ENCODE measurements around the gene LTBP1. TPM values are rescaled to one million over a fixed set of nuclear protein-coding genes. Genes with fewer than 3 reads are reported as not detected.

LTBP1 gene
- total RNA-seq, 1 experiment from 2014 or later, result 10.3 TPM

DNA sequence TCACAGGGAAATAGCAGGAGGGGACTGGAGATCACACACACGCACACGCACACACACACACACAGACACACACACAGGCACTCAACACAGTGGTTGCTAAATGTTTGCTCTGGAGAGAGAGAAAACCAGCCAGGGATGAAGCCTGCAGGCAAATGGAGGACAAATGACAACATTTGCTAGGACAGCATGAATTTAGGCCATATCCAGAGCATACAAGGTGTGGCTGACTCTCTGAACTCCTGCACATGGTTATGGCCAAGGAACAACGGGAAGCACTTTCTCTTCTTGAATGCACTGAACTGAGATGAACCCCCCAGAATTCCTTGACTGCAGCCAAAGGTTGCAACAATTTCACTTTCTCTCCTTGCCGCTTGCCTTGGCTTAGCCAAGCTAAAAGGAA lies 299.7 kb downstream of the LTBP1 start:
- ChIA-PET CTCF (no interaction called here), POLR2A (ENCODE audit: unreplicated experiment) (no interaction called here)
- H3K9me2 ChIP-seq (ENCODE audit: insufficient read depth), result no peaks in the 10 kb centered on the region
- H2AFZ ChIP-seq, result no peak overlapping the region
- no peaks in the 10 kb centered on the region for H3K27me3 ChIP-seq (ENCODE audit: insufficient read depth, low read depth)
- H3K4me1 ChIP-seq (replicated peaks; ENCODE audit: insufficient read depth), result no peaks in the 10 kb centered on the region
- H3K4me3 ChIP-seq, result no peak overlapping the region
- no peaks in the 10 kb centered on the region for H3K79me2 ChIP-seq (ENCODE audit: low read depth)
- no peak for DNase-seq
- no TSS peak for BruUV-seq (replicated peaks)
- no peaks in the 10 kb centered on the region for H3K36me3 ChIP-seq (ENCODE audit: low read depth)
- H3K27ac ChIP-seq, result no peak overlapping the region
- no peaks in the 10 kb centered on the region for H3F3A ChIP-seq (ENCODE audit: insufficient read depth, low read depth)
- H3K4me2 ChIP-seq, result no peak overlapping the region
- H4K20me1 ChIP-seq (ENCODE audit: insufficient read depth), result no peaks in the 10 kb centered on the region
- TF ChIP-seq, protein P1, sequence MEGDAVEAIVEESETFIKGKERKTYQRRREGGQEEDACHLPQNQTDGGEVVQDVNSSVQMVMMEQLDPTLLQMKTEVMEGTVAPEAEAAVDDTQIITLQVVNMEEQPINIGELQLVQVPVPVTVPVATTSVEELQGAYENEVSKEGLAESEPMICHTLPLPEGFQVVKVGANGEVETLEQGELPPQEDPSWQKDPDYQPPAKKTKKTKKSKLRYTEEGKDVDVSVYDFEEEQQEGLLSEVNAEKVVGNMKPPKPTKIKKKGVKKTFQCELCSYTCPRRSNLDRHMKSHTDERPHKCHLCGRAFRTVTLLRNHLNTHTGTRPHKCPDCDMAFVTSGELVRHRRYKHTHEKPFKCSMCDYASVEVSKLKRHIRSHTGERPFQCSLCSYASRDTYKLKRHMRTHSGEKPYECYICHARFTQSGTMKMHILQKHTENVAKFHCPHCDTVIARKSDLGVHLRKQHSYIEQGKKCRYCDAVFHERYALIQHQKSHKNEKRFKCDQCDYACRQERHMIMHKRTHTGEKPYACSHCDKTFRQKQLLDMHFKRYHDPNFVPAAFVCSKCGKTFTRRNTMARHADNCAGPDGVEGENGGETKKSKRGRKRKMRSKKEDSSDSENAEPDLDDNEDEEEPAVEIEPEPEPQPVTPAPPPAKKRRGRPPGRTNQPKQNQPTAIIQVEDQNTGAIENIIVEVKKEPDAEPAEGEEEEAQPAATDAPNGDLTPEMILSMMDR (conservative IDR thresholded peaks at IDR 0.05), result no peak
- TF ChIP-seq EZH2 (IDR thresholded peaks at IDR 0.05; ENCODE audit: low read depth), result no peak
- H3K9me3 ChIP-seq (ENCODE audit: insufficient read depth, low read depth), result no peaks in the 10 kb centered on the region
- intact Hi-C loops (cut with micrococcal nuclease; ENCODE audit: unreplicated experiment), result no loop called here

DNA sequence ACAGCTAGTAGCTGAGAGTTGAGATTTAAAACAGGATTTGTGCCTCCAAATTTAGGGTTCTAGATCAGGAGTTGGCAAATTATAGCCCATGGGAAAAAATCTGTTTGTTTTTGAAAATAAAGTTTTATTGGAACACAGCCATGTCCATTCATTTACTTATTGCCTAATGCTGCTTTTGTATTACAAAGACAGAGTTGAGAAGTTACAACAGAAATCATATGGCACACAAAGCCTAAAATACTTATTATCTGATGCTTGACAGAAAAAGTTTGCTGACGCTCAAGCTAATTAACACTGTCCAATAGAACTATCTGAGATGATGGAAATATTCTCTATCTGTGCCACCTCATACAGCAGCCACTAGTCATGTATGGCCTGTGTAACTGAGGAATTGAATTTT lies 300.6 kb downstream of the LTBP1 start:
- TF ChIP-seq, protein P1 (conservative IDR thresholded peaks at IDR 0.05), result no peak
- TF ChIP-seq EZH2 (IDR thresholded peaks at IDR 0.05; ENCODE audit: low read depth), result no peak
- no peak overlapping the region for H3K27ac ChIP-seq
- DNase-seq, result no peak

DNA sequence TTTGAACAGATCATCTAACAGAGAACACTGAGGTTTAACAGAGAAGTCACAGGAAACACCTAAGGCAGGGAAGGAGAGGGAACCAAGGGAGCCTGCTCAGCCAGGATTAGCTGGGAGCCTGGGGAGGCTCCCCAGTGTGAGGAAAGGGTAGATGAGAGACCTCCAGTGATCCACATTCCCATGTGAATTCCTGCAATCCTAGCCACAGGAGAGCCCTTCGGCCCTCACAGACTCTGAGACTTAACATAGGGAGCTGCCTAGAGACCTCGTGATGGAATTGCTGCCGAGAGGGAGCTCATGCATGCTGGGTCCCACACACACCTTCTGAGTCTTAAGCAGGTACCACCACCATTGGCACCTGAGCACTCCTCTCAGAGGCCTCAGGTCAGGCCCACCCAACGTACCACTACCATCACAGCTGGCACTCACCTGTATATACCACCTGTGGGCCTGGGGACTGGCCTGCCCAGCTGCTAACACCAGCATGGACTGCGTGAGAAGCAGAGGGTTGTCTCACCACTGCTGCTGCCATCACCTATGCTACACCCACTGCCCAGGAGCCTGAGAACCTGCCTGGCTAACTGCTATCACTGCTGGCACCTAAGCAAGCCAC lies 303.8 kb downstream of the LTBP1 start:
- no peaks in the 10 kb centered on the region for H3K9me3 ChIP-seq (ENCODE audit: insufficient read depth, low read depth)
- H3F3A ChIP-seq (ENCODE audit: insufficient read depth, low read depth), result no peaks in the 10 kb centered on the region; the same call in 1 of the 2 replicates
- H4K20me1 ChIP-seq (ENCODE audit: insufficient read depth), result no peaks in the 10 kb centered on the region
- no peaks in the 10 kb centered on the region for H3K36me3 ChIP-seq (ENCODE audit: low read depth)
- H3K79me2 ChIP-seq (ENCODE audit: low read depth), result no peaks in the 10 kb centered on the region
- H3K4me2 ChIP-seq, result no peak overlapping the region
- no peak for DNase-seq
- no peak overlapping the region for H2AFZ ChIP-seq
- BruUV-seq (replicated peaks), result no TSS peak
- H3K27me3 ChIP-seq (ENCODE audit: insufficient read depth, low read depth), result no peaks in the 10 kb centered on the region
- no peak overlapping the region for H3K4me3 ChIP-seq
- H3K27ac ChIP-seq, result no peak overlapping the region
- intact Hi-C loops (cut with micrococcal nuclease; ENCODE audit: unreplicated experiment), result no loop called here
- no peaks in the 10 kb centered on the region for H3K9me2 ChIP-seq (ENCODE audit: insufficient read depth)
- TF ChIP-seq, protein P1 (conservative IDR thresholded peaks at IDR 0.05), result no peak
- no peak for TF ChIP-seq EZH2 (IDR thresholded peaks at IDR 0.05; ENCODE audit: low read depth)
- CTCF ChIA-PET, result no interaction called here
- POLR2A ChIA-PET (ENCODE audit: unreplicated experiment), result no interaction called here
- no peaks in the 10 kb centered on the region for H3K4me1 ChIP-seq (replicated peaks; ENCODE audit: insufficient read depth)

More for the DNA sequence above, 300.6 kb downstream of the LTBP1 start:
- POLR2A ChIA-PET (ENCODE audit: unreplicated experiment), result no interaction called here
- no peaks in the 10 kb centered on the region for H3K9me2 ChIP-seq (ENCODE audit: insufficient read depth)
- CTCF ChIA-PET, result no interaction called here
- no peak overlapping the region for H2AFZ ChIP-seq
- H3K36me3 ChIP-seq (ENCODE audit: low read depth), result no peaks in the 10 kb centered on the region
- H3K9me3 ChIP-seq (ENCODE audit: insufficient read depth, low read depth), result no peaks in the 10 kb centered on the region
- H3F3A ChIP-seq (ENCODE audit: insufficient read depth, low read depth), result no peaks in the 10 kb centered on the region
- intact Hi-C loops (cut with micrococcal nuclease; ENCODE audit: unreplicated experiment), result no loop called here
- no TSS peak for BruUV-seq (replicated peaks)
- no peak overlapping the region for H3K4me3 ChIP-seq
- no peaks in the 10 kb centered on the region for H3K4me1 ChIP-seq (replicated peaks; ENCODE audit: insufficient read depth)
- H3K27me3 ChIP-seq (ENCODE audit: insufficient read depth, low read depth), result no peaks in the 10 kb centered on the region
- H3K4me2 ChIP-seq, result no peak overlapping the region
- H4K20me1 ChIP-seq (ENCODE audit: insufficient read depth), result no peaks in the 10 kb centered on the region
- H3K79me2 ChIP-seq (ENCODE audit: low read depth), result no peaks in the 10 kb centered on the region
